Stimulated activated CD8-positive, alpha-beta memory T cell treated with anti-CD3 and anti-CD28 coated beads, Interleukin-7, amount 100 ng/mL, for 4 hours (primary cell): Measurements from ENCODE around the gene THUMPD3.

Experiments
- DNase-seq, 2 donors: peaks; one replicate each; pipeline ENCODE4 v3.0.0-alpha.2; 2020; ENCODE audit warnings: low read depth in 2 of 2

THUMPD3 gene

GRCh38 chr3:9420850-9421549 lies 58.1 kb downstream of the THUMPD3 start:
- no peak for DNase-seq

- no peak for DNase-seq
Measured at GRCh38 chr3:9422712-9423424, 60.0 kb downstream of the THUMPD3 start.

- DNase-seq = no peak
Measured at GRCh38 chr3:9428411-9428810, 65.6 kb downstream of the THUMPD3 start.

- DNase-seq = no peak
Measured at GRCh38 chr3:9430733-9431132, 67.9 kb downstream of the THUMPD3 start.

GRCh38 chr3:9433627-9434521 lies 71.0 kb downstream of the THUMPD3 start:
- DNase-seq = no peak

- DNase-seq = no peak
Measured at GRCh38 chr3:9435316-9435715, 72.5 kb downstream of the THUMPD3 start.
